ENCODE measurements around the gene PCSK4.
"Not testable (repeated sequence)": the region's sequence is repeated elsewhere in the genome, so short reads cannot be mapped to it uniquely, and the experiment has no call there.

PCSK4 gene

DNA sequence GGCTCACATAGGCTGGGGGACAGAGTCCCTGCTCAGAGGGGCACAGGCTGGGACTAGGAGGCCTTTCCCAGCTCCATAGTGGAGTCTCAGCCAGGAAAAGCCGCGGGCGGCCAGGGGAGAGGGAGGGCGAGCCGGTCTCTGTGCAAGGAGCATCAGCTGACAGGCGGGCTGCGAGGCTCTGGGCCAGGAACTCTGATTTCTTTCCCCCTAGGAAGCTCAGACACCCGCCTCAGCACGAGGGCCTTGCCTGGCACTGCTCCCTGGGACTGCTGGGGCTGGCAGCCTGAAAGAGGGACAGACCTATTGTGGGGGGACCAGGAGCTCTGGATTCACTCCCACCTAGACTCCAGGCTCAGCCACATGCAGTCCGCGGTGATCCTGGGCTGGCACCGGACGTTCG, 31.5 kb upstream of the PCSK4 start:
- DNase-seq = no peak

DNA sequence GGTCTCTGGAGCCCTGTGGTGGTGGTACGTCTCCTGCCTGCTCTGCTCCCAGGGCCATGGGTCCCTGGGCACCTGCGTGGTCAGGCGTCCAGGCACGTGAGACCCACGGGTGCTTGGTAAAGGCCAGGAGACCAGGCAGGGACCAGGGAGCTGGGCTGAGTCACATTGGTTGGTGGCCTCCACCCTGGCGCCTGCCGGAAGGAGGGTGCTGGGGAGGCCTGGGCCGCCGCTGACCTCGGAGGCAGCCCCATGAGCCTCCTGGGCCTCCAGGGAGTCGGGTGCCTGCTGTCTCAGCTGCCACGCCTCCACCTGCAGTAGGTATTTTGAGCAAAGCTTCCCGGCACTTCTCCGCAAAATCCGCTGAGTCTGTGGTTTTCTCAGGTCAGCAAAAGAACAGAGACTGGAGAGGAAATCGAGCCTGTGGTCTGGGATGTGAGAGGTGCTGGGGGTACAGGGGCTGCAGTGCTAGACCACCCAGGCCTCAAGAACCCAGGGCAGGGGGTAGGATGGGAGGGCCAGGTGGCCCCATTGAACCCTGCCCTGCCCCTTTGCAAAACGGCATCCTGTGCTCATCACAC, 30.1 kb upstream of the PCSK4 start:
- no peak for DNase-seq

DNA sequence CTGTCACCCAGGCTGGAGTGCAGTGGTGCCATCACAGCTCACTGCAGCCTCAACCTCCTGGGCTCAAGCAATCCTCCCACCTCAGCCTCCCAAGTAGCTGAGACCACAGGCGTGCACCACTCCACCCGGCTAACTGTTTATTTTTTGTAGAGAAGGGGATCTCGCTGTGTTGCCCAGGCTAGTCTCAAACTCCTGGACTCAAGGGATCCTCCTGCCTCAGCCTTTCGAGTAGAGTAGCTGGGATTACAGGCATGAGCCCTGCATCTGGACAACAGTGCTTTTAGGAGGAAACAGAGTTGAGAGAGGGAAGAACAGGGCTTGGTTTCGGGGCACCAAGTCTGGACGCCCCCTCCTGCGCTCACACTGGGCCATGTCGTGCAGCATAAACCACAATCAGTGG, 29.7 kb upstream of the PCSK4 start:
- not testable (repeated sequence) for DNase-seq

DNA sequence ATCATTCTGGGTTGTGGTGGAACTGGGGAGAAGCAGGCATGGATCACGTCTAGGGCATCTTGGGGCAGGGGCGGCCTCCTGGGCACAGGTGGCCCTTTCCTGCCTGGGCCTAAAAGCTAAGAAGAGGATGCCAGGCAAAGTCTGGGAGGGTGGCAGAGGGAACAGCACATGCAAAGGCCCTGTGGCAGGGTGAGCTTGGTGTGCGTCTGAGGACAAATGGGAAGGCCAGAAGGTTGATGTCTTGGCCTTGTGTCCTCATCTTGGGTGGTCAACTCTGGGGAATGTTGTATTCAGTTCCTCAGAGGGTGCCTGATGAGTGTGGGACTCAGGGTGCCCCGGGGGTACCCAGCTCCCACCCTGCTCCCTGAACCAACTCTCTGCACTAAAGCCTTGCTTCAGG, 28.3 kb upstream of the PCSK4 start:
- DNase-seq = no peak

DNA sequence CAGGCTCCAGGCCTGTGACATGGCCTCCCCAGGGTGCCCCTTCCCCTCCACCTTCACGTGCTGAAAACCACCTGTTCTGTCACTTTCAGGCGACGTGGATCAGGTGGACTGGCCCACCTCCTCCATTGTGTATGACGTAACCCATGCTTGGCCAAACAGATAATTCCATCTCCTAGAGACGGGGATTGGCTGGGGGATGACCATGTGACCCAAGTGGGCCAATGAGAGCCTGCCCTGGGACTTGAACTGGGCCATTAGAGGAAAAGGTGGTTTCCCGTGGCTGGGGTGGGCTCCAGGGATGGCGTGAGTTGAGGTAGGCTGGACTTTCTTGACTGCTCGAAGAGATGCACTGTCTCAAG, 26.2 kb upstream of the PCSK4 start:
- DNase-seq = peak; percentile 24

DNA sequence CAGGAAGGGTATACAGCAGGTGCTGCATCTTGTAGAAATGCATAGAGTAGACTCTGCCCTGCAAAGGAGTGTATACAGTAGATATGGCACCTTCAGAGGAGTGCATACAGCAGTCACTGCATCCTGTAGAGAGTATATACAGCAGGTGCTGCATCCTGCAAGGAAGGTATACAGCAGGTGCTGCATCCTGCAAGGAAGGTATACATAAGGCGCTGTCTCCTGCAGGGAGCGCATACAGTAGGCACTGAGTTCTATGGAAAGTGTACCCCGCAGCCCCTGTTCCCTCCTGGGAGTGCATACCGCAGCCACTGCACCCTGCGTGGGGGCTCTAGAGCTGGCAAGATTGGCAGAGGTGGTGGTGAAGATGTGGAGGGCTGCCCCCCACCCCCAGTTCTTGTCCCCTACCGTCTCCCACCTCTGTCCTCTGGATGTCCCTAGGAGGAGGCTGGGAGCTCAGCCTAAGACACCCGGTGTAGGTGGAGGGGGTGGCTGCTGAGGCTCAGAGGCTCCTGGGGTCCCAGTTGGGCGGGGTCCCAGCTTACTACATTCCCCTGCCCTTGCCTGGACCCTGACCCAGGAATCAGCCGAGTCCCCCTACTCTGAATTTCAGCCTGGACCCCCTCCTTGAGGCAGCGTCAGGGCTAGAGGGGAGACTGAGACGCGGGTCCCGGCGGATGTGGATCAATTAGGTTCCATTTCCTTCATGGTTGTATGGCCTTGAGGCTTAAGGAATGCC, 25.0 kb upstream of the PCSK4 start:
- DNase-seq = no peak

DNA sequence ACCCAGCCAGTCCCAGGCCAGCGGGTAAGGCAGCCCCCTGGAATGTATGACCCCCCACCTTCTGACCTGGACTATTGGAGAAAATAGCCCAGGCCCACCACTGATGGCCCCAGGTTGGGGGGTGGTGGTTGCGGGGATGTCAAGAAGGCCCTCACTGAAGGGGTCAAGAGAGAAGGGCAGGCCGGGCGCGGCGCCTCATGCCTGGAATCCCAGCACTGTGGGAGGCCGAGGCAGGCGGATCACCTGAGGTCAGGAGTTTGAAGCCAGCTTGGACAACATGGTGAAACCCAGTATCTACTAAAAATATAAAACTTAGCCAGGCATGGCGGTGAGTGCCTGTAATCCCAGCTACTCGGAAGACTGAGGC, 24.1 kb upstream of the PCSK4 start:
- no peak for DNase-seq

DNA sequence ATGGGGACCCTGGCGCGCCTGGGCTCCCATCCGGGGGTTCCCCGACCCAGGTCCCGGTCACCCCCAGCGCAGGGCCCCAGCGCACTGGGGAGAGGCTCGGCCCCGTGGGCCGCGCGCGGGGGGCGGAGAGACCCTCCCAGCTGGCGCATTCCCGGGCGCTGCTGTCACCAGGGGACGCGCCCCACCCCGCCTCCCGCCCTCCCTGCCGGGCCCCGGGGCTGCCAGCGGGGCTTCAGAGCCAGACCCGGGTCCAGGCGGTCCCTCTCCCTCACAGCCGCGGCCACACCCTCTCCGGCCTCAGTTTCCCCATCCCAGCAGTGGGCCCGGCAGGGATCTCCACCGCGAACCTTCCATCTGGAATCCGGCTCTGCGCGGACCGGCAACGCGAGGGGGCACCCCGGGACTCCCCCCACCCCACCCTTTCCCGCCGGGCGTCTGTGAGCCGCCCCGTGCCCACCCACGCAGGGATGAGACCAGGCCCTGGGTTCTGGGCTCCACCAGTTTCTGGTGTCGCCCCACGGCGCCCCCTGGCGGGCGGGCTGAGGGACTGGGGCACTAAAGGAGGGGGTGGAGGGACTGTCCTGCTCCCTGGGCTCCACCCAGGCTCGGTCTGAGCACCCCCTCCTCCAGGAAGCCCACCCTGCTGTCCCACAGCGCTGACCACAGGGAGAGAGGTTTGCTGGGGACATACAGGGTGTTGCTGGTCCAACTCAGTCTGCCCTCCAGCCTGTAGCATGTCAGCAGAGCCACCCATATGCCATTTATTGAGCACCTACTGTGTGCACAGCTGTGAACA, 23.5 kb upstream of the PCSK4 start:
- DNase-seq = no peak

DNA sequence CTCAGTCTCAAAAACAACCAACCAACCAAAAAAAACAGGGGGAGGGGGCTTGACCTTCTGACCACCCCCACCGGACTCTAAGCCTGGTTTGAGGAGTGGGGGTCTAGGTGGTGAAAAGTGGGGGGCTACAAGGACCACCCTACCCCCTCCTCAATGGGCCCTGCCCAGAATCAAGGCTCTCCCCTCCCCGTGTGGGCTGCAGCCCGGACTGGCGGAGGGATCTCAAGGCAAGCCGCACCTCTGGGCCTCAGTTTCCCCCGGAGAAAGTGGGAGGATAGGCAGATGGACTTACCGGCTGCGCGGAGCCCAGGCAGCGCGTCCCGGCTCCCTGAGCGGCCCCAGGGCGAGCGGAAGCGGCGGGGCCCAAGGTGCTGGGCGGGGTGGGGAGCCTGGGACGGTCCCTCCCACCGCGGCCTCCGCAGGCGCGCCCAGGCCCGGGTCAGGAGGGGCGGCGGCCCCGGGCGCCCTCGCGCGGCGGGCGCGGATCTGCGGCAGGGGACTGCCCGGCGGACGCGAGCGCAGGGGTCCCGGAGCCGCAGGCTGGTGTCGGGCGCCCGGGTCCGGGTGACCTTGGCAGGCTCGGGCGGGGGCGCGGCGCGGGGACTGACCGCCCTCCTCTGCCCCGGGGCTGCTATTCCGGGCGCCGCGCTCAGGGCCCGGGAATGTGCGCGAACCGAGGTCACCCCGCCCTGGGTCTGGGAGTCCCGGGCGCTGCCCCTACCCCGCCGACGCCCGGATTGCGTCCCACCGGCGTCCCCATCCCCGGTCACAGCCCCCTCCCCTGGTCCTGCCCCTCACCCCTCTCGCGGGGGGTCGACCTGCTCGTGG, 22.7 kb upstream of the PCSK4 start, which contains the start of gene ADAMTSL5:
ADAMTSL5 (minus strand) TSS at position 349 of the 828 bp plus-strand sequence. CDS start 2,076 bp downstream, outside the sequence.
- no peak for DNase-seq

DNA sequence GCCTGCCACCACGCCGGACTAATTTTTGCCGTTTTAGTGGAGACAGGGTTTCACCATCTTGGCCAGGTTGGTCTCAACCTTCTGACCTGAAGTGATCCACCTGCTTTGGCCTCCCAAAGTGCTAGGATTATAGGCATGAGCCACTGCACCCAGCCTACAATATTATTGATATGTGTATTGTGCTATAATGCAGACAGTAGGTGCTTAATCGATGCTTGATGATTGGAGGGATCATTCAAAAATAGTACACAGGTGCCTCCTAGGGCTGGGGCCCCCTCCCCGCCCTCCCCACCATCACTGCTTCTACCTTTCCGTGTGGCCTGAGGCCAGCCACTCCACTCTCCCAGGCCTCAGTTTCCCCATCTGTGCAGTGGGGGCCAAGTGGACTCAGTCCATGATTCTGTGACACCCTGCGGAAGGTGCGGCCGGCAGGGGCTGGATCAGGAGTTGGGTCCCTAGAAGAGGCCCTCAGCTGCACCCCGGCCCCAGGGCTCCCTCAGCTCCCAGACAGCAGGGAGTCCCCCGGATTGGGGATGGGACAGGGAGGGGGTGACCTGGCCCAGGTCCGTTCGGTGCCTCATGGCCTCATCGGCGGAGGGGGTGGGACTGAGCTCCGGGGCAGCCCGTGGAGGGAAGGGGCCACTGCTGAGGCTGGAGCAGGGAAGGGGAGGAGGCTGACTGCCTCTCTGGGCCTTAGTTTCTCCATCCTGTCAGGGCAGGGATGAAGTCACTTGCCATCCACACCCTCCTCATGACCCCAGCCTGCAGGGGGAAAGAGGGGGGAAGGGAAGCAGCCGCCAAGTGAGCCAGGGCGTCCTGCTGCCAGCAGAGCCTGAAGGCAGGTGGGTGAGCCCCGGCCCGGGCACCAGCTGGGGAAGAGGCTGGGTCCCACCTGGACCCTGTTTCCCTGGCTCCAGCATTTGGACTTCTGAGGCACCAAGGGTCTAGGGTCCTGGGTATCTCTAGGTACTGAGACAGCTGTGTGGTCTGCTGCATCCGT, 21.5 kb upstream of the PCSK4 start:
- DNase-seq = no peak

DNA sequence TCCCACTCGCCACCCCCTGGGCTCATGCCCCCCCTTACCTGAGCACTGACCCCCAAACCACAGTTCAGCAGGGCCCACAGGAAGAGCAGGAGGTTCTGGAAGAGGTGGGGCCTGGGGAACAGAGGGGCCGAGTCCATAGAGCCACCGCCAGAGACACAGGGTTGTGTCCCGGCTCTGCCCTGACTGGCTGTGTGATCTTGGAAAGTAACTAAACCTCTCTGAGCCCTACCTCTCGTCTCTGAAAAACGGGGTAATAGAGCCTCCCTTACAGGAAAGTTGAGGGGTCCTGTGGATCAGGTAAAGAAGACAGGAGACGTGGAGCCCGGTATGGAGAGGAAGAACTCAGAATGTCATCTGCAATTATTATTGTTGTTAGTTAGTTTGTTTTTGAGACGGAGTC, 20.7 kb upstream of the PCSK4 start:
- DNase-seq = no peak

DNA sequence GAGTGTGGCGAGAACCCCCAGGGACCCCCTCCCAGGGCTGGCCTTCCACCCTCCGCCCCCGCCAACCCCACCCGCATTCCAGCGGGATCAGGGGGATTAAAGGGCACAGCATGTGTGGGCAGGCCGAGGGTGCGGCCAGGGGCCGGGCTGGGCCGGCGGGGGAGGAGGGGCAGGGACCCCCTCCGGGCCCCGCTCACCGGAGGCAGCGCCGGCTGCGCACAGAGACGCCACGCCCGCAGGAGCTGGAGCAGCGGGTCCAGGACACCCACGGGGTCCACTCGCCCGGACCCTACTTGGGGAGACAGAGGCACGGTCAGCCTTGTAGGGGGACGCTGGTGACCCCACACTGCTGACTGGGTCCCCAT, 20.3 kb upstream of the PCSK4 start:
- no peak for DNase-seq

DNA sequence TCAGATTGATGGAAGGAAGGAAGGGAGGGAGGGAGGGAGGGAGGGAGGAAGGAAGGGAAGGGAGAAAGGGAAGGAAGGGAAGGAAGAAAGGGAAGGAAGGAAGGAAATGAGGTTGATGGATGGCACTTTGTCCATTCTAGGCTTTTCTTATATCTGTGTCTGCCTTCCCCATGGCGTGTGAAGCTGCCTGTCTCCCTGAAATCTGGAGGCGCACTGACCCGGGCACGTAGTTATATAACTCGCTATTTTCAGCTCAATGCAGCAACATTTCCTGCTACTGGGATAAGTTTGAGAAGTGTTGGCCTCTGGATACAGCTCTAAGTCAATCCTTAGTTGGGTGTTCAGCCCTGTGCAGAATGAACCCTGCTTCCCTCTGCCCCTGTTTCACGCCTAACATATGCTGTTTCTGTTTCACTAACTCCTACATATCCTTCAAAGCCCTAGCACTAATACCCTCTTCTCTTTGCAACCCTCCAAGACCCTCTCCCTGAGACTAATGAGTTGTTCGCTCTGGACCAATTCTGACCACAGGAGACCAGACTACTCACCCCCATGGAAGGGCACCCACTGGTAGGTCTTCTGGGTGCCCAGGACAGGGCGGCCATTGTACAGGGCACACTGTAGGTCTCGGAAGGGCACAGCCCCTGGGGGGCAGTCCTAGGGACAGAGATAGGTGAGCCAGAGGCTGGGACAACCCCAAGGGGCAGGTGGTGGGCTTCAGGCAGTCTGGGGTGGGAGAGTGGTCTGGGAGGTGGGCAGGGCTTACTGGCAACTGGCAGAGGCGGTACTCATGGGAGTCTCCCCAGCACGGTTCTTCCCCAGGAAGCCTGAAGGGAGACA, 19.7 kb upstream of the PCSK4 start:
- DNase-seq = no peak

DNA sequence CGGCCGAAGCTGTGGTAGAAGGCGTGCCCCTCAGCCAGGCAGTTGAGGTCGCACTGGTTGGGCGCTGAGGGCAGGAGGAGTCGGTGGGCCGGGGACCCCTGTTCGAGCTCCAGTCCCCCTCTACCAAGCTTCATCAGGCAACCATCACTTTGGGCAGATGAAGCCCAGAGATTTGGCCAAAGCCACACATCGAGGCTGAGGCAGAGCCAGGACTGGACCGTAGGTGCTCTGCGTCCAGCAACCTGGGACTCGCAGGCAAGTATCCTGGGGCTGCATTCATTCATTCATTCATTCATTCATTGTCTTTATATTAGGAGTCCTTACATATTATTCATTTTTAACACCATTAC, 18.3 kb upstream of the PCSK4 start:
- DNase-seq = no peak

DNA sequence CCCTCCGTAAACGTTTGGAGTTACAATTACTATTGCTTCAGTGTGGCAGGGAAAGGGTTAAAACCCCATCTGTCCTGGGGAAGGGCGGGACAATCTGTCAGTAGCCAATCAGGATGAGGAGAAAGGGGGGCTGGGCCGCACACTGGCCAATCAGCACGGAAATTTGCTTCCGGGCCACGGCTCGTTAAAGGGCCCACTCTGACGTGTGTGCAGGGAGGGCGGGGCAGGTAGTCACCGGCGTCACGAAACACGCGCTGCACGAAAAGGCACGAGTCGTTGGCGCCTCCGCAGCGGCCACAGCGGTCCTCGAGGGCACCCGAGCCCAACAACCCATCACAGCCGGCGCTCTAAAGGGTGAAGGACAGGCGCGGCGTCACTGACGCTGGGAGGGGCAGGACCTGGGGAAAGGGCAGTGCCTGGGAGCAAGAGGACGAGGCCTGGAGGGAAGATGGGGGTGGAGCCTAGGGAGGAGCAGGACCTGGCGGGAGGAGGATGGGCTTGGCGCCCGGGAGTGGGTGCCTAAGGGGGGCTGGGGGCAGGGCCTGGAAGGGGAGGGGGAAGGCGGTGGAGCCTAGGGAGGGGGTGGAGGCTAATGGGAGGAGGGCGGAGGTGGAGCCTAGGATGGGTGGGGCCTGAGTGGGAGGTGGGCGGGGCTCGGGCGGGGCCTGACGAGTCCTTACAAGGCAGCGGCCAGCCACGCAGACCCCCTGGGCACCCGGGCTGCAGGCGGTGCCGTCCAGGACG, 17.8 kb upstream of the PCSK4 start:
- DNase-seq = peak; percentile 93

DNA sequence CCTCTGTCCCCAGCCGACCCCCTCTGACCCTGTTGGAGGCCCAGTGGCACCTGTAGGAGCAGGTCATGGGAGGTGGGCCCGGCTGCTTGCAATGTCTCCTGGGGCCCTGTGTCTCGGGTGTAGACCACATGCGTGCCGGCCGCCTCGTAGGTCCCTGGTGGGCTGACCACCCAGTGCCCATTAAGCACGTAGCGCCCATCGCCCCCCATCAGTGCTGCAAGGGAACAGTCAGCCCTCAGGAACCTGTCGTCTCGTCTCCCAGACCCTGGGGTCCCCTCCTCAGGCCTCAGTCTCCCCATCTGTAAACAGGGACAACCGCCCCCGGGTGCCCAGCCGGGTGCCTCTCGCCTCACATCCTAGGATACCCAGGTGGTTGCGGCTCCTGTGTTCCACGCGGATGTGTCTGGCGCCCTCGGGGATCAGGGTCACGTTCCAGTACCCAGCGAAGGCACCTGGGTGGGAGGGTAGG, 17.1 kb upstream of the PCSK4 start:
- no peak for DNase-seq

DNA sequence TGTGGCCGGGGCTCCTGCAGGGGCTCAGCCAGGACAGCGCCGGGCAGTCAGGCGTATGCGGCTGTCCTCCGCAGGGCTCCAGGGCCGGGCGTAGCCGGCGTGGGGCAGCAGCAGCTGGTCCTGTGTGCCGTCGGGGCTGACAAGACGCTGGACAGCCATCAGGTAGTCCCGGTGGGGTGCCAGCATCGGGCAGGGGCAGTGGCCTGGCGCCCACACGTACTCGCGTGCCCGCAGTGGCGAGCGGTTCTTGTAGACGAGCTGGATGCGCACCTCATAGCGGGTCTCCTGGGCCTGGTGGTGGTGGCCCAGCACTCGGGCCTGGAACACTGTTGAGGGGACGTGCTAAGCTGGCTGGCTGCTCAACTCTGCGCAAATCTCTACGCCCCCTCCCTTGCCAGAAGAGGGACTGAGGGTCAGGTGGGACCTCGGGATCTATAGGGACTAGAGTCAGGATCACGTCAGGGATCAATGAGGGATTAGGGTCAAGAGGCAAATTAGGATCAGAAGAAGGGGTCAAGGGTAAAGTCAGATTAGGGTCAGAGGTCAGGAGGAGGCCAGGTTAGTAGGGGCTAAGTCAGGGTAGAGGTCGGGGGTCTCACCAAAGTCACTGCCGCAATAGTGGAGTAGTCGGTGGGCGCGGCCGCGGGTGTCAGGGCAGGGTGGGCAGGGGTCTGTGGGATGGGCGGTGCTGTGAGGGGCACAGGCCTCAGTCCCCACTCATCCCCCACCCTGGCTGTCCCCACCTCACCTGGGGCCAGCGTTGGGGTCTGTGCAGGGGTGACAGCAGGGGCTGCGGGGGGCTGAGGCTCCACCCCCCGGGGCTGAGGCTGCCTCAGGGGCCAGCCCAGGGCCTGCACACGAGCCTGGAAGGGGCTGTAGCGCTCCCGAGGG, 16.1 kb upstream of the PCSK4 start:
- no peak for DNase-seq

DNA sequence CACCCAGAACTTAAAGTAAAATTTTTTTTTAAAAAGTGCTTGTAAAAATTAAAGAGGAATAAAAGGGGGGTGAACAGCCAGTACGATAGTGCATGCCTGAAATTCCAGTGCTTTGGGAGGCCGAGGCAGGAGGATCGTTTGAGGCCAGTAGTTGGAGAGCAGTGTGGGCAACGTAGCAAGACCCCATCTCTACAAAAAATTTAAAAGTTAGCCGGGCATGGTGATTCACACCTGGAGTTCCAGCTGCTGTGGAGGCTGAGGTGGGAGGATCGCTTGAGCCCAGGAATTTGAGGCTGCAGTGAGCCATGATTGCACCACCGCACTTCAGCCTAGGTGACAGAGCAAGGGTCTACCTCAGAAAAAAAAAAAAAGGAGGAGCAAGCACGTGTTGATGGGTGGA, 14.9 kb upstream of the PCSK4 start:
- DNase-seq = no peak
